WTC11 (cell line): ENCODE data around the gene PMM1. TPM values are rescaled to one million over a fixed set of nuclear protein-coding genes. Genes with fewer than 3 reads are reported as not detected.
"Not testable (repeated sequence)": the region's sequence is repeated elsewhere in the genome, so short reads cannot be mapped to it uniquely, and the experiment has no call there.

ENCODE experiments used
- ATAC-seq: fragments of 200-7000 bp; cut with Tn5 transposase; 2 replicates; pipeline ENCODE4 v1.10.0; 2021; ENCODE audit warnings: mild to moderate bottlenecking, moderate library complexity
- CTCF ChIA-PET: fragments of 300-600 bp; sonication (Branson Sonifier 250); formaldehyde crosslinking; loops from one replicate; lab custom pipeline; 2021; ENCODE audit warnings: antibody characterized with exemption; lab: Charles Lee
- POLR2A ChIA-PET: fragments of 350-600 bp; sonication (Branson Sonifier 250); formaldehyde crosslinking; loops from one replicate; lab custom pipeline; 2021; ENCODE audit warnings: antibody characterized with exemption; lab: Charles Lee
- DNase-seq: peaks from one replicate; pipeline ENCODE4 v3.0.0; 2021; ENCODE audit warnings: low spot score
- H3K27ac Mint-ChIP-seq: 2 replicates; pipeline ENCODE4 v1.8.0; 2021; ENCODE audit warnings: mixed read lengths
- H3K27me3 Mint-ChIP-seq: 2 replicates; pipeline ENCODE4 v1.8.0; 2021; ENCODE audit warnings: low read depth, mild to moderate bottlenecking, moderate library complexity, mixed read lengths
- H3K36me3 Mint-ChIP-seq: 2 replicates; pipeline ENCODE4 v1.8.0; 2021; ENCODE audit warnings: mixed read lengths
- H3K4me1 Mint-ChIP-seq: 2 replicates; pipeline ENCODE4 v1.8.0; 2022; ENCODE audit warnings: mixed read lengths
- H3K4me3 Mint-ChIP-seq: 2 replicates; pipeline ENCODE4 v1.8.0; 2021; ENCODE audit warnings: mild to moderate bottlenecking, moderate library complexity, mixed read lengths
- H3K9me3 Mint-ChIP-seq: 2 replicates; pipeline ENCODE4 v1.8.0; 2021; ENCODE audit warnings: mixed read lengths
- AFF4 ChIP-seq: sonication (generic); formaldehyde crosslinking; IDR thresholded peaks from 2 replicates; pipeline ENCODE4 v1.8.1; 2023; ENCODE audit warnings: mild to moderate bottlenecking, missing genetic modification reagents, borderline replicate concordance
- E2F4 ChIP-seq: sonication (generic); formaldehyde crosslinking; IDR thresholded peaks from 2 replicates; pipeline ENCODE4 v1.8.1; 2022; ENCODE audit warnings: low read depth, mild to moderate bottlenecking, moderate library complexity, missing genetic modification reagents, borderline replicate concordance
- FOXK1 ChIP-seq: sonication (generic); formaldehyde crosslinking; IDR thresholded peaks from 2 replicates; pipeline ENCODE4 v1.8.0; 2022; ENCODE audit warnings: mild to moderate bottlenecking, moderate library complexity, missing genetic modification reagents
- FOXP1 ChIP-seq: sonication (generic); formaldehyde crosslinking; IDR thresholded peaks from 2 replicates; pipeline ENCODE4 v1.8.0; 2022; ENCODE audit warnings: missing genetic modification reagents, mild to moderate bottlenecking, moderate library complexity, borderline replicate concordance
- GRHL2 ChIP-seq: fragments of 250-450 bp; sonication (Bioruptor Pico); IDR thresholded peaks from 2 replicates; pipeline ENCODE4 v1.8.0; 2022; ENCODE audit warnings: mild to moderate bottlenecking, moderate library complexity; ENCODE audit not compliant: insufficient replicate concordance, severe bottlenecking
- HMGXB4 ChIP-seq: sonication (generic); formaldehyde crosslinking; IDR thresholded peaks from 2 replicates; pipeline ENCODE4 v1.8.1; 2023; ENCODE audit warnings: mild to moderate bottlenecking, moderate library complexity, missing genetic modification reagents
- JUN ChIP-seq: sonication (generic); formaldehyde crosslinking; IDR thresholded peaks from 2 replicates; pipeline ENCODE4 v1.8.0; 2023; ENCODE audit warnings: mild to moderate bottlenecking, missing genetic modification reagents
- MAX ChIP-seq: sonication (generic); formaldehyde crosslinking; IDR thresholded peaks from 2 replicates; pipeline ENCODE4 v1.8.0; 2022; ENCODE audit warnings: mild to moderate bottlenecking, missing genetic modification reagents
- OVOL2 ChIP-seq: fragments of 250-450 bp; sonication (Bioruptor Pico); IDR thresholded peaks from 2 replicates; pipeline ENCODE4 v1.9.0; 2021; ENCODE audit warnings: mild to moderate bottlenecking, borderline replicate concordance
- PRDM15 ChIP-seq: sonication (generic); formaldehyde crosslinking; IDR thresholded peaks from 2 replicates; pipeline ENCODE4 v1.8.0; 2022; ENCODE audit warnings: missing genetic modification reagents
- TEAD4 ChIP-seq: sonication (generic); formaldehyde crosslinking; IDR thresholded peaks from 2 replicates; pipeline ENCODE4 v1.8.0; 2022; ENCODE audit warnings: mild to moderate bottlenecking, missing genetic modification reagents
- ZNF121 ChIP-seq: sonication (generic); formaldehyde crosslinking; IDR thresholded peaks from 2 replicates; pipeline ENCODE4 v1.8.0; 2023; ENCODE audit warnings: missing genetic modification reagents
- ZNF138 ChIP-seq: sonication (generic); formaldehyde crosslinking; conservative IDR thresholded peaks from 2 replicates; pipeline ENCODE4 v1.8.1; 2022; ENCODE audit warnings: mild to moderate bottlenecking, moderate library complexity, missing genetic modification reagents
- ZNF263 ChIP-seq: sonication (generic); formaldehyde crosslinking; IDR thresholded peaks from 2 replicates; pipeline ENCODE4 v1.8.1; 2022; ENCODE audit warnings: low read depth, mild to moderate bottlenecking, moderate library complexity, missing genetic modification reagents
- ZNF425 ChIP-seq: fragments of 250-450 bp; sonication (Bioruptor Pico); conservative IDR thresholded peaks from 2 replicates; pipeline ENCODE4 v1.9.0; 2021; ENCODE audit warnings: mild to moderate bottlenecking
- total RNA-seq: library from RNA; stranded (reverse); gene quantifications from 3 replicates; pipeline ENCODE4 v1.2.3, GENCODE V29; 2021

The PMM1 gene
- total RNA-seq, 1 experiment from 2014 or later, result 15.7 TPM

- H3K4me3 Mint-ChIP-seq, result no peak overlapping the region
- DNase-seq (no peak), ATAC-seq (no peak)
- H3K27ac Mint-ChIP-seq, result no peak overlapping the region
- H3K36me3 Mint-ChIP-seq, result peaks cover 86% of the 10 kb centered on the region
- POLR2A ChIA-PET, result interaction anchor here (0.6 kb wide), 1 partner anchor 1230 kb away, joined by 3 read pairs; no protein-coding TSS in a partner anchor
- H3K9me3 Mint-ChIP-seq, result no peaks in the 10 kb centered on the region
- no peaks in the 10 kb centered on the region for H3K27me3 Mint-ChIP-seq
- no peaks in the 10 kb centered on the region for H3K4me1 Mint-ChIP-seq
- CTCF ChIA-PET, result no interaction called here
- TF ChIP-seq JUN (CRISPR knock-in tag) (no peak), PRDM15 (CRISPR knock-in tag) (no peak), ZNF425 (CRISPR knock-in tag) (no peak), FOXK1 (CRISPR knock-in tag) (no peak), GRHL2 (CRISPR knock-in tag) (no peak), E2F4 (no peak), TEAD4 (CRISPR knock-in tag) (no peak), FOXP1 (CRISPR knock-in tag) (no peak), OVOL2 (CRISPR knock-in tag) (no peak), ZNF138 (CRISPR knock-in tag) (no peak), ZNF263 (CRISPR knock-in tag) (no peak), HMGXB4 (CRISPR knock-in tag) (no peak), ZNF121 (CRISPR knock-in tag) (no peak), AFF4 (CRISPR knock-in tag) (no peak), MAX (CRISPR knock-in tag) (no peak)
These were observed 48.5 kb upstream of the PMM1 start for GRCh38 chr22:41638124-41638523.

GRCh38 chr22:41637623-41638022 lies 48.0 kb upstream of the PMM1 start:
- H3K27me3 Mint-ChIP-seq, CTCF ChIA-PET, H3K4me1 Mint-ChIP-seq, H3K27ac Mint-ChIP-seq, H3K9me3 Mint-ChIP-seq, H3K4me3 Mint-ChIP-seq, ATAC-seq, DNase-seq: not testable (repeated sequence)
- peaks cover 82% of the 10 kb centered on the region for H3K36me3 Mint-ChIP-seq
- POLR2A ChIA-PET, result interaction anchor here (0.6 kb wide), 2 partner anchors 511 to 1231 kb away, joined by 3 to 4 read pairs; no protein-coding TSS in a partner anchor
